IPS-20b (cell line): Measurements from ENCODE around the gene SAP130.

Experiments used
- H3K27ac ChIP-seq: one replicate; pipeline ENCODE4 v1.5.1; 2013; ENCODE audit warnings: low read length
- H3K27me3 ChIP-seq: 2 replicates; pipeline ENCODE4 v1.6.1; 2013; ENCODE audit warnings: mild to moderate bottlenecking, low read length, inconsistent platforms; ENCODE audit not compliant: insufficient read depth
- H3K36me3 ChIP-seq: 2 replicates; pipeline ENCODE4 v1.6.1; 2013; ENCODE audit warnings: low read depth, mild to moderate bottlenecking, inconsistent platforms, low read length, moderate library complexity; ENCODE audit not compliant: insufficient read depth
- H3K4me1 ChIP-seq: 2 replicates; pipeline ENCODE4 v1.6.1; 2013; ENCODE audit warnings: mild to moderate bottlenecking, control low read depth, inconsistent platforms, low read length, moderate library complexity; ENCODE audit not compliant: insufficient read depth
- H3K4me3 ChIP-seq: 2 replicates; pipeline ENCODE4 v1.5.1; 2013; ENCODE audit warnings: mild to moderate bottlenecking, low read length, inconsistent platforms
- H3K9ac ChIP-seq: 2 replicates; pipeline ENCODE4 v1.6.1; 2013; ENCODE audit warnings: low read depth, mild to moderate bottlenecking, inconsistent platforms, low read length, moderate library complexity
- H3K9me3 ChIP-seq: 2 replicates; pipeline ENCODE4 v1.6.1; 2013; ENCODE audit warnings: mild to moderate bottlenecking, low read depth, low read length, inconsistent platforms; ENCODE audit not compliant: insufficient read depth

The SAP130 gene

DNA sequence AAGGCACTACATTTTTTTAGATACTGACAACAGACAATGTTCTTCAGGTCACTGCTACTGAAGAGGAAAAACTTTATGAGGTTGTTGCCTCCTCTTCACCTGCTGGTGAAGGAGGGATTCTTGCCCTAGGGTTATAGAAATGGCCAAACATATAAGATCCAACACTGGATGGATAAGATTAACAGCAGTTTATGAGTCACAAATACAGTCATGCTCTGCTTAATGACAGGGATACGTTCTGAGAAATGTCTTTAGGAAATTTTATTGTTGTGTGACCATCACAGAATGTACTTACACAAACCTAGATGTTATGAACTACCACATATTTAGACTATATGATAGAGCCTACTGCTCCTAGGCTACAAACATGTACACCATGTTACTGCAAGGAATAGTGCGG lies 84.7 kb downstream of the SAP130 start:
- Histone ChIP-seq H3K9ac (no peak overlapping the region), H3K36me3 (peaks cover 75% of the 10 kb centered on the region), H3K4me3 (no peak overlapping the region), H3K27ac (no peak overlapping the region), H3K9me3 (no peaks in the 10 kb centered on the region), H3K27me3 (no peaks in the 10 kb centered on the region), H3K4me1 (no peaks in the 10 kb centered on the region)

DNA sequence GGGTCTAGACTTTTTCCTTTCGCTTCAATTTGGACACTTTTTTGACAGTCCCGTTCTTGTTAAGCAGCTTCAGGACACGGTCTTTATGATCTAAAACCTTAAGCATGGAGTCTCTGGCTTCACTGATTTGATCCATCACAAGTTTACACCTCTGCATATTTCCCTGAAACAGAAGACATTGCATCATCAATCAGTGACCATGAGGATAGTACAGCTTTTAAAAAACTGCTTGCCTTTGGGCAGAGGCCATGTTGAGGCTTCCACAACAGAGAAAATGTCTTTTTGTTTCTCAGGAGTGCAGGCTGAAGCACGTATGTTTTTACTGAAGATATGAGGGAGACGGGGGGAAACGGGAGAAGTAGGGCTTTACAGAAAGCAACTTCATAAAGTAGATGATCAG lies 85.9 kb downstream of the SAP130 start:
- H3K4me3 ChIP-seq, result no peak overlapping the region
- H3K4me1 ChIP-seq, result no peaks in the 10 kb centered on the region
- H3K27ac ChIP-seq, result no peak overlapping the region
- no peaks in the 10 kb centered on the region for H3K27me3 ChIP-seq
- no peaks in the 10 kb centered on the region for H3K9me3 ChIP-seq
- peaks cover 63% of the 10 kb centered on the region for H3K36me3 ChIP-seq
- H3K9ac ChIP-seq, result no peak overlapping the region

GRCh38 chr2:127941461-127941860 lies 86.4 kb downstream of the SAP130 start:
- no peak overlapping the region for H3K27ac ChIP-seq
- H3K9me3 ChIP-seq, result no peaks in the 10 kb centered on the region
- H3K4me3 ChIP-seq, result no peak overlapping the region
- no peak overlapping the region for H3K9ac ChIP-seq
- H3K36me3 ChIP-seq, result peaks cover 59% of the 10 kb centered on the region
- H3K27me3 ChIP-seq, result no peaks in the 10 kb centered on the region
- no peaks in the 10 kb centered on the region for H3K4me1 ChIP-seq

GRCh38 chr2:127940641-127941040 lies 87.2 kb downstream of the SAP130 start:
- Histone ChIP-seq H3K4me3 (no peak overlapping the region), H3K36me3 (peaks cover 51% of the 10 kb centered on the region)

DNA sequence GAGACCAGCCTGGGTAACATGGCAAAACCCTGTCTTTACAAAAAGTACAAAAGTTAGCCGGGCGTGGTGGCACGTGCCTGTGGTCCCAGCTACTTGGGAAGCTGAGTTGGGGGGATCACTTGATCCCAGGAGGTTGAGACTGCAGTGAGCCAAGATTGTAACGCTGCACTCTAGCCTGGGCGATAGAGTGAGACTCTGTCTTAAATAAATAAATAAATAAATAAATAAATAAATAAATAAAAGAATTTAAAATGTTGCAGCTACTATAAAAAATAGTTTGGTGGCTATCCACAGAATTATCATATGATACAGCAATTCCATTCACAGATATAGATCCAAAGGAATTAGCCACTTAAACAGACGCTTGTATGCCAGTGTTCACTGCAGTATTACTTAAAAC lies 92.5 kb downstream of the SAP130 start:
- no peaks in the 10 kb centered on the region for H3K27me3 ChIP-seq
- no peaks in the 10 kb centered on the region for H3K4me1 ChIP-seq
- H3K36me3 ChIP-seq, result peaks cover 2% of the 10 kb centered on the region; the same call in 1 of the 2 replicates
- no peak overlapping the region for H3K4me3 ChIP-seq
- no peaks in the 10 kb centered on the region for H3K9me3 ChIP-seq
- H3K27ac ChIP-seq, result no peak overlapping the region
- H3K9ac ChIP-seq, result no peak overlapping the region

More at GRCh38 chr2:127940641-127941040, 87.2 kb downstream of the SAP130 start:
- Histone ChIP-seq H3K9me3 (no peaks in the 10 kb centered on the region), H3K4me1 (no peaks in the 10 kb centered on the region), H3K9ac (no peak overlapping the region), H3K27ac (no peak overlapping the region), H3K27me3 (no peaks in the 10 kb centered on the region)

GRCh38 chr2:127932199-127932876 lies 95.5 kb downstream of the SAP130 start:
- H3K4me1 ChIP-seq, result no peaks in the 10 kb centered on the region

DNA sequence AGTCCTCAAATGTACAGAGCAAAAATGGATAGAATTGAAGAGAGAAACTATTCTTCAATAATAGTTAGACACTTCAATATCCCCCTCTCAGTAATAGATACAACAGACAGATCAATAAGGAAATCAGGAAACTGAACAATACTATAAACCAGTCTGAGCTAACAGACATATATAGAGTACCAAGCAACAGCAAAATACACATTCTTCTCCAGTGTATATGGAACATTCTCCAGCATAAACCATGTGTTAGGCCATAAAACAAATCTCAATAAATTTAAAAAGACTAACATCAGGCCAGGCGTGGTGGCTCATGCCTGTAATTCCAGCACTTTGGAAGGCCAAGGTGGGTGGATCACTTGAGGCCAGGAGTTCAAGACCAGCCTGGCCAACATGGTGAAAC lies 98.4 kb downstream of the SAP130 start:
- H3K9ac ChIP-seq, result no peak overlapping the region
- no peaks in the 10 kb centered on the region for H3K36me3 ChIP-seq
- H3K27me3 ChIP-seq, result no peaks in the 10 kb centered on the region
- H3K9me3 ChIP-seq, result no peaks in the 10 kb centered on the region
- no peak overlapping the region for H3K27ac ChIP-seq
- no peaks in the 10 kb centered on the region for H3K4me1 ChIP-seq
- no peak overlapping the region for H3K4me3 ChIP-seq

More at GRCh38 chr2:127932199-127932876, 95.5 kb downstream of the SAP130 start:
- Histone ChIP-seq H3K36me3 (no peaks in the 10 kb centered on the region), H3K27me3 (no peaks in the 10 kb centered on the region), H3K27ac (no peak overlapping the region), H3K9ac (no peak overlapping the region), H3K4me3 (no peak overlapping the region), H3K9me3 (no peaks in the 10 kb centered on the region)

DNA sequence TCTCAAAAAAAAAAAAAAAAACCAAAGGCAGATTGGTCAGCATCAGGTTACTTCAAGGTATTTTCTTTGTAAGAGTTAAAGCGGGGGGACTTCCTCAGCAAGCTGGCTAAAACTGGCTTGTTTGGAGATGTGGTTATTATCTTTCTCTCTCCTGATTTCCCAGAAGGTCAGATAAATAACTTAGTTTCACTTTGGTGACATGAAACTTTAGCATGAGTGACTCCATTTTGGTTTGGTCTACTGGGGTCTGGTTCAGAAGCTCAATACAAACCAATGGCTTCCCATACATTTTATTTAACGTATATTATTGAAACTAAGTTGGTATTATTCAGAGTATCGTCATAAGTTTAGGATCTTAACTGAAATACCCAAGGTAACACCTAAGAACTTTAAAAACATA lies 100.5 kb downstream of the SAP130 start:
- Histone ChIP-seq H3K27me3 (no peaks in the 10 kb centered on the region), H3K36me3 (no peaks in the 10 kb centered on the region), H3K9me3 (no peaks in the 10 kb centered on the region), H3K4me1 (no peaks in the 10 kb centered on the region), H3K4me3 (no peak overlapping the region), H3K9ac (no peak overlapping the region), H3K27ac (no peak overlapping the region)

GRCh38 chr2:127917916-127918315 lies 109.9 kb downstream of the SAP130 start:
- H3K4me1 ChIP-seq, result no peaks in the 10 kb centered on the region
- H3K9ac ChIP-seq, result no peak overlapping the region
- no peak overlapping the region for H3K4me3 ChIP-seq
- no peaks in the 10 kb centered on the region for H3K36me3 ChIP-seq
- no peak overlapping the region for H3K27ac ChIP-seq
- H3K9me3 ChIP-seq, result no peaks in the 10 kb centered on the region
- H3K27me3 ChIP-seq, result no peaks in the 10 kb centered on the region

DNA sequence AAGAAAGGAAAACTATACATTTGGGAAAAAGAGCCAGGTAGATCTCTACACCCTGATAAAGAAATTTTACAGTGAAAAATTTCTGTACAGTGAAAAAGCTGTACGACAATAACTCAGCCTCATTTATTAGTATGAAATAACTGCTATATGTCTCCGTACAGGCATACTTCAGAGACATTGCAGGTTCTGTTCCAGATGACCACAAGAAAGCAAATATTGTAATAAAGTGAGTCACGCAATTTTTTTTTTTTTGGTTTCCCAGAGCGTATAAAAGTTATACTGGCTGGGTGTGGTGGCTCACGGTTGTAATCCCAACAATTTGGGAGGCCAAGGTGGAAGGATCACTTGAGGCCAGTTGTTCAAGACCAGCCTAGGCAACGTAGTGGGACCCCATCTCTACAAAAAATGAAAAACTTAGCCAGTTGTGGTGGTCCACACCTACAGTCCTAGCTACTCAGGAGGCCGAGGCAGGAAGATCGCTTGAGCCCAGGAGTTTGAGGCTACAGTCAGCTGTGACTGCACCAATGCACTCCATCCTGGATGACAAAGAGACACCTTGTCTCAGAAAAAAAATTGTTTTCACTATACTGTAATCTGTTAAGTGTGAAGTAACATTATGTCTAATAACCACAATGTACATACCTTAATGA lies 113.9 kb downstream of the SAP130 start:
- H3K9ac ChIP-seq, result no peak overlapping the region
- no peaks in the 10 kb centered on the region for H3K9me3 ChIP-seq
- no peaks in the 10 kb centered on the region for H3K27me3 ChIP-seq
- H3K27ac ChIP-seq, result no peak overlapping the region
- no peak overlapping the region for H3K4me3 ChIP-seq
- no peaks in the 10 kb centered on the region for H3K4me1 ChIP-seq
- no peaks in the 10 kb centered on the region for H3K36me3 ChIP-seq

DNA sequence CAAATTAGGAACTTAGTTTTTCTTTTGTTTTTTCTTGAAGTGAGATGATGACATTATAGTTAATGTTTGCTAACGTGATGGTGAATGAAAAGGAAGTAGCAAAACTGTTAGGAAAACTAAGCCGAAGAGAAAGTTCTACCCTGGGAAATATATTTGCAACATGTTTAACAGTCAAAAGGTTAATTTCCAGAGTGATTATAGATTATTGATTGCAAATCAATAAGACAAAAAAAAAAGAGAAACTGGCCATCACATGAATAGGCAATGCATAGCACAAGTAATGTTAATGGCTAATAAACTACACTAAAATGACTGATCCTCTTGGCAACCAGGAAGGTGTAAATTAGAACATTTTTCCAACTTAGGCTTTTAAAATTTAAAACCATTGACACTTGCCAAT lies 116.1 kb downstream of the SAP130 start:
- H3K9me3 ChIP-seq, result no peaks in the 10 kb centered on the region
- peaks cover 2% of the 10 kb centered on the region; the same call in 1 of the 2 replicates for H3K27me3 ChIP-seq
- no peak overlapping the region for H3K4me3 ChIP-seq
- H3K27ac ChIP-seq, result no peak overlapping the region
- H3K4me1 ChIP-seq, result no peaks in the 10 kb centered on the region
- no peaks in the 10 kb centered on the region for H3K36me3 ChIP-seq
- no peak overlapping the region for H3K9ac ChIP-seq

GRCh38 chr2:127910415-127910814 lies 117.4 kb downstream of the SAP130 start:
- Histone ChIP-seq H3K36me3 (no peaks in the 10 kb centered on the region), H3K4me3 (no peak overlapping the region)

More at GRCh38 chr2:127910415-127910814, 117.4 kb downstream of the SAP130 start:
- no peaks in the 10 kb centered on the region for H3K4me1 ChIP-seq
- no peak overlapping the region for H3K27ac ChIP-seq
- H3K9me3 ChIP-seq, result no peaks in the 10 kb centered on the region
- H3K9ac ChIP-seq, result no peak overlapping the region
- H3K27me3 ChIP-seq, result peaks cover 10% of the 10 kb centered on the region; the same call in 1 of the 2 replicates
